ENCODE data around the gene MAPKAP1.

DNA sequence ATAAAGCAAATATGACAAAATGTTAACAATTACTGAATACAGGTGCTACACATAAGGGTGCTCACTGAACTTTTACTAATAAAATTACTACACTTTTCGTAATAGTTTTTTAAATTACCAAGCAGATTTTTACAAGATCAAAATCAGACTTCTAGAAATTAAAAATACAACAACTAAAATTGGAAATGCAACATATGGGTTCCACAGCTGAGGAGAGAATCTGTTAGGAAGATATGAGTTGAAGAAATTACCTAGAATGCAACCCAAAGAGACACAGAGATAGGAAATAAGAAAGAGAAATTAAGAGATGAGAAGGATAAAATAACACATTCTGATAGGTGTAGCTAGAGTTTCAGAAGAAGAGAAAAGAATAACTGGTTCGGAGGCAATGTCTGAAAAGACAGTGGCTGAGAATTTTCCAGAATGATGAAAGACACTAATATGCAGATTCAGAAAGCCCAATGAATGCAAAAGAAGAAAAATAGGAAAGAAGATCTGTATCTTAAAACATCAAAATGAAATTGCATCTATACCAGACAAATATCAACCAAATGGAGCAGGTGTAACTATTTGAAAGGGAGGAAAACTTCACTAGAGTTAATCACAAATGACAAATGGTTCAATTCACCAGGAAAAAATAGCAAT, 95.8 kb downstream of the MAPKAP1 start:
- TF ChIP-seq, protein P1, sequence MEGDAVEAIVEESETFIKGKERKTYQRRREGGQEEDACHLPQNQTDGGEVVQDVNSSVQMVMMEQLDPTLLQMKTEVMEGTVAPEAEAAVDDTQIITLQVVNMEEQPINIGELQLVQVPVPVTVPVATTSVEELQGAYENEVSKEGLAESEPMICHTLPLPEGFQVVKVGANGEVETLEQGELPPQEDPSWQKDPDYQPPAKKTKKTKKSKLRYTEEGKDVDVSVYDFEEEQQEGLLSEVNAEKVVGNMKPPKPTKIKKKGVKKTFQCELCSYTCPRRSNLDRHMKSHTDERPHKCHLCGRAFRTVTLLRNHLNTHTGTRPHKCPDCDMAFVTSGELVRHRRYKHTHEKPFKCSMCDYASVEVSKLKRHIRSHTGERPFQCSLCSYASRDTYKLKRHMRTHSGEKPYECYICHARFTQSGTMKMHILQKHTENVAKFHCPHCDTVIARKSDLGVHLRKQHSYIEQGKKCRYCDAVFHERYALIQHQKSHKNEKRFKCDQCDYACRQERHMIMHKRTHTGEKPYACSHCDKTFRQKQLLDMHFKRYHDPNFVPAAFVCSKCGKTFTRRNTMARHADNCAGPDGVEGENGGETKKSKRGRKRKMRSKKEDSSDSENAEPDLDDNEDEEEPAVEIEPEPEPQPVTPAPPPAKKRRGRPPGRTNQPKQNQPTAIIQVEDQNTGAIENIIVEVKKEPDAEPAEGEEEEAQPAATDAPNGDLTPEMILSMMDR (IDR thresholded peaks at IDR 0.05): no peak
- no peak for TF ChIP-seq ZFX (IDR thresholded peaks at IDR 0.05; ENCODE audit: borderline replicate concordance)

Measured in 22Rv1 (cell line).